Transverse colon (tissue), 4 donors: ENCODE measurements around the gene CLEC19A.

Experiments used
- POLR2A ChIP-seq: fragments of 450-650 bp; IDR thresholded peaks from one replicate; pipeline ENCODE4 v1.6.1; 2016; ENCODE audit warnings: antibody characterized with exemption, mild to moderate bottlenecking, moderate library complexity
- POLR2AphosphoS5 ChIP-seq, 3 donors: sonication (generic); formaldehyde crosslinking; IDR thresholded peaks; one replicate each; pipeline ENCODE4 v1.6.1; 2016; ENCODE audit warnings: antibody characterized with exemption in 3 of 3
- TF ChIP-seq, protein P1 (sequence below), 5 experiments: fragments of 200-600 bp in 3 of 5; fragments of 450-650 bp in 2 of 5; sonication (generic) in 3 of 5; IDR thresholded peaks; 1 replicate in 2 of 5; 2 replicates in 3 of 5; pipeline ENCODE4 v1.5.1; 2016 to 2017; ENCODE audit warnings: antibody characterized with exemption in 5 of 5, inconsistent platforms in 3 of 5, mild to moderate bottlenecking in 2 of 5, moderate library complexity in 1 of 5

- TF ChIP-seq POLR2AphosphoS5 (IDR thresholded peaks at IDR 0.05) (no peak), POLR2A (no peak)
- TF ChIP-seq, protein P1, sequence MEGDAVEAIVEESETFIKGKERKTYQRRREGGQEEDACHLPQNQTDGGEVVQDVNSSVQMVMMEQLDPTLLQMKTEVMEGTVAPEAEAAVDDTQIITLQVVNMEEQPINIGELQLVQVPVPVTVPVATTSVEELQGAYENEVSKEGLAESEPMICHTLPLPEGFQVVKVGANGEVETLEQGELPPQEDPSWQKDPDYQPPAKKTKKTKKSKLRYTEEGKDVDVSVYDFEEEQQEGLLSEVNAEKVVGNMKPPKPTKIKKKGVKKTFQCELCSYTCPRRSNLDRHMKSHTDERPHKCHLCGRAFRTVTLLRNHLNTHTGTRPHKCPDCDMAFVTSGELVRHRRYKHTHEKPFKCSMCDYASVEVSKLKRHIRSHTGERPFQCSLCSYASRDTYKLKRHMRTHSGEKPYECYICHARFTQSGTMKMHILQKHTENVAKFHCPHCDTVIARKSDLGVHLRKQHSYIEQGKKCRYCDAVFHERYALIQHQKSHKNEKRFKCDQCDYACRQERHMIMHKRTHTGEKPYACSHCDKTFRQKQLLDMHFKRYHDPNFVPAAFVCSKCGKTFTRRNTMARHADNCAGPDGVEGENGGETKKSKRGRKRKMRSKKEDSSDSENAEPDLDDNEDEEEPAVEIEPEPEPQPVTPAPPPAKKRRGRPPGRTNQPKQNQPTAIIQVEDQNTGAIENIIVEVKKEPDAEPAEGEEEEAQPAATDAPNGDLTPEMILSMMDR (IDR thresholded peaks at IDR 0.05): no peak
These were observed 62.6 kb downstream of the CLEC19A start for GRCh38 chr16:19348125-19348524.
